Stimulated activated naive CD4-positive, alpha-beta T cell (primary cell): Measurements from ENCODE around the gene TMPRSS9.

Experiments
- DNase-seq, 6 experiments: peaks; one replicate each; lab custom pipeline; 2025; lab: John Stamatoyannopoulos, UW

The TMPRSS9 gene

DNA sequence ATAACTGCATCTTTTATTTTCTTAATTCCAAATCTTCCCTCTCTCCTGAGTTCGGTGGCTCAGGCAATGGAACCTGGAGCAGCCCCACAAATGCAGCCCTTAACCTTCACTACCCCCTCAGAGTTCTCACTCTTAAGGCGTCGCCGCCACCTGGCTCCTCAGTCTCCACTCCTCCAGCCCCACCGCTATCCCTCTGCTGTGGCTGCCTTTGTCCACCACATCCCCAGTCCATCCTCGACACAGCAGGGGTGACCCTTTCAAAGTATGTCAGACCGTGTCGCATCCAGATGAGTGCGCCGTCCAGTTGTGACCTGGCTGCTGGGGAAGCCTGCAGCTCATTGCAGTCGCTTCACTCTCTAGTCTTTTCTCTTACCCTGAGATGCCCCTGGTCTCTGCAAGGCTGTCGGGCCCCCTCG, 30.6 kb upstream of the TMPRSS9 start:
- DNase-seq, result no peak

- DNase-seq, result no peak
Measured at GRCh38 chr19:2330255-2330631, 29.8 kb upstream of the TMPRSS9 start.

- no peak for DNase-seq
Measured at GRCh38 chr19:2330632-2331284, 29.3 kb upstream of the TMPRSS9 start.

DNA sequence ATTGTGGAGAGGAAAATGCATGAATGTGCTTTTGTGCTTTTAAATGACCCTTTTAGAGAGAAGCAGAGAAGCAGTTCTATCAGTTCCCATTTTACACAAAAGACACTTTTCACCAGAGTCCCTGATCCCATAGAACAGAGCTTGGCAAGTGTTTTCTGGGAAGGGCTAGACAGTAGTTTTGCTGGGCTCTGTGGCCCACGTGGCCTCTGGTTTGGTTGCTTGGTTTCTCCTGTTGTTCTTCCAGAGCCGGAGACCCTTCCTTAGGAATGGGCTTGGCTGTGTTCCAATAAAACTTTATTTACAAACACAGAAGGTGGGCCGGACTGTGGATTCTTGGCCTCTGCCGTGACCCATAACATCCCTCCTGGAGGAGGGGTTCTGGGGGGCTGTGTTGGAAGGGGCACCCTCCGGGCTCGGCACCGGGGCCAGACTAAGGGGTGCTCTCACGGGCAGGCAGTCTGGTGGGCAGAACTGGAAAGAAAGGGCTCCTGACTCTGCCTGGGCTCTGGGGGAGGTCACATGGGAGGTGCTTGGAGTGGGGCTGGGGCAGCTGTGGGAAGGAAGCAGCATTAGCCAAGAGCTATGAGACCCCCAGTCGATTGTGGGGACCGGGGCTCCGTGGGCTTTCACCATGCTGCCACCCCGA, 28.3 kb upstream of the TMPRSS9 start:
- DNase-seq, result no peak

DNA sequence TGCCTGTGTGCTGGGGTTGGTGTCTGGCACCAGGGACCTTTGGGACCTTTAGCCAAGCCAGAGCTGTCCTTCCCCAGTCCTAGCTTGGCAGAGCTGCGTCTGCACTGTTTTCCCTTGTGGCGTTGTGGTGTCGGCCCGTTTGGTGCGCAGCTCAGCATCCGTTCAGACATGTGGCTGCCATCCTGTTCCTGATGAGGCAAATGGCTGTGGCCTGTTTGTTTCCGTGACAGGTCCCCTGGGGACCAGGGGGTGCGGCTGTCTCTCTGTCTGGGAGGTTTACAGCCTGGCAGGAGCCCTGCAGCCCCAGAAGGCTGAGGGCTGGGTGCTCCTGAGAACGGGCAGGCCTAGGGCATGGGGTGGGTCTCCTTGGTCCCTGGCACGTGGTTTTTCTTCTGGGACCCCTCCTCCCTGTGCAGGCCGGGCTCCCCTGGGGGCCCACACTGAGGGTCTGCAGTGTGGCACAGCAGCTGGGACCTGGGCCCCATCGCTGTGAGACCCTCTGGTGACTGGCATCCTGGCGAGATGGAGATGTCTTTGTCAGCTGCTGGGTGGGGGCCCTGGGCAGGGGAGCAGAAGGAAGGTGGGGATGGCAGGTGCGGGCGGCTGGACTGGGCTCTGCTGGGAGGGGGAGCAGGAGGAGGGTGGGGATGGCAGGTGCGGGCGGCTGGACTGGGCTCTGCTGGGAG, 27.6 kb upstream of the TMPRSS9 start:
- peak; percentile 46 to 79 (median 64) for DNase-seq

GRCh38 chr19:2333027-2333806, 26.8 kb upstream of the TMPRSS9 start:
- DNase-seq, result no peak

DNA sequence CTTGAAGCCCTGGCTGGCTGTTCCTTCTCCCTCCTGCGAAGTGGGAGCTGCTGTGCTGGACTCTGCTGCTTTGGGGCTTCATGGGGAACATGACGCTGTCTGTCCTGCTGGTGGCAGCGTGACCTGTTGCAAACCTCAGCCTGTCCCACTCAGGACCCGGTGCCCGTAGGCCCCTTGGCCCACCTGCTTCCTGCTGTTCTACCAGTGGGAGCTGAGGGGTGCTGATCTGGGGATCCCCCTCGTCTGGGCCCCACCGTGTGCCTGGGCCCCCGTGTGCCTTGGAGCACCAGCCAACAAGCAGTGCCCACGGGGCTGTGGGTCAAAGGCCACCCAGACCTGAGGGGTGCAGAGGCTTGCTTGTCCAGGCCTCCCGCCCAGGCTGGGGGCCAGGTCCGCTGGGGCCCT, 26.3 kb upstream of the TMPRSS9 start:
- DNase-seq, result no peak

GRCh38 chr19:2334426-2334825, 25.6 kb upstream of the TMPRSS9 start:
- no peak for DNase-seq

DNA sequence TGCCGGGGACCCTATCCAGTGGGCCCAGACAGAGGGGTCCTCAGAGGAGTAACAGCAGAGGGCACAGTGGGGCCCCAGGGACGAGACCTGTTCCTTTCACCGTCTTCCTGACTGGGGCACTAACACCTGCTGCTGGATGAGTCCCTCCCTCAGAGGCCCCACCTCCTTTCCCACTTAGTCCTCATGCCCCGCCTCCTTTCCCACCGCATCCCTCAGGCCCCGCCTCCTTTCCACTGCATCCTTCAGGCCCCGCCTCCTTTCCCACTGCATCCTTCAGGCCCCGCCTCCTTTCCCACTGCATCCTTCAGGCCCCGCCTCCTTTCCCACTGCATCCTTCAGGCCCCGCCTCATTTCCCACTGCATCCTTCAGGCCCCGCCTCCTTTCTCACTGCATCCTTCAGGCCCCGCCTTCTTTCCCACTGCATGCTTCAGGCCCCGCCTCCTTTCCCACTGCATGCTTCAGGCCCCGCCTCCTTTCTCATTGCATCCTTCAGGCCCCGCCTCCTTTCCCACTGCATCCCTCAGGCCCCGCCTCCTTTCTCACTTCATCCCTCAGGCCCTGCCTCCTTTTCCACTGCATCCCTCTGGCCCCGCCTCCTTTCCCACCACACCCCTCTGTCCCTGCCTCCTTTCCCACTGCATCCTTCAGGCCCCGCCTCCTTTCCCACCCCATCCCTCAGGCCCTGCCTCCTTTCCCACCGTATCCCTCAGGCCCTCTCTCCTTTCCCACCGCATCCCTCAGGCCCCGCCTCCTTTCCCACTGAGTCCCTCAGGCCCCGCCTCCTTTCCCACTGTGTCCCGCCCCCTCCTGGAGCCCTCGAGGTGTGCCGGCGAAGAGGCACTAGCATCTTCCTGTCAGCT, 24.8 kb upstream of the TMPRSS9 start:
- peak in 5 of 6 experiments; percentile 21 to 44 (median 28) for DNase-seq

DNA sequence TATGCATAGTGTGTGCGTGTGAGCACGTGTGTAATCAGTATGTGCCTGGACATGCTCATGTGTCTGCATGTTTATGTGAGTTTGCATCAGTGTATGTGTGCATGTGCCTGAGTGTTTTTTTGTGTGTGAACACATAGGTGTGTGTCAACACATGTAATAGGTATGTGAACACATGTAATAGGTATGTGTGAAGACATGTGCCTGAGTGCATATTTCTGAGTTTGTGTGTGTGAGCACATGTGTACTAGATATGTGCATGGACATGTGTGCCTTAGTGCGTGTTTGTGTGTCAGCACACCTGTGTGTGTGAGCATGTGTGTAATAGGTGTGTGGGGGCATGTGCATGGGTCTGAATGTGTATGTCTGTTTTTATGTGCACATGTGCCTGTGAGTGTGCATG, 24.2 kb upstream of the TMPRSS9 start:
- no peak for DNase-seq

GRCh38 chr19:2336528-2337328, 23.3 kb upstream of the TMPRSS9 start:
- DNase-seq, result no peak

DNA sequence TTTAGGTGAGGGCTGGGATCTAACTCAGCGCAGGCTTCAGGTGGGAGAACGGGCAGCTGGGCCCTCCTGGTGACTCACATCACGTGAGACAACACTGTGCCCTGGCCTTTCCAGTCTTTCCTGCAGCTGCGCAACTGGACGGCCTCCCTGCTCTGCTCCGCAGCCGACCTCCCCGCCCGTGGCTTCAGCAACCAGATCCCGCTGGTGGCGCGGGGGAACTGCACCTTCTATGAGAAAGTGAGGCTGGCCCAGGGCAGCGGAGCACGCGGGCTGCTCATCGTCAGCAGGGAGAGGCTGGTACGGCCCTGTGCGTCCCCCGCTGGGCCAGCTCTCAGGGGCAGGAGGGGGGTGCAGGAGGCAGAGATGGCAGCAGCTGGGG, 22.7 kb upstream of the TMPRSS9 start:
- no peak for DNase-seq

- DNase-seq, result no peak
Measured at GRCh38 chr19:2338055-2338615, 21.9 kb upstream of the TMPRSS9 start.

DNA sequence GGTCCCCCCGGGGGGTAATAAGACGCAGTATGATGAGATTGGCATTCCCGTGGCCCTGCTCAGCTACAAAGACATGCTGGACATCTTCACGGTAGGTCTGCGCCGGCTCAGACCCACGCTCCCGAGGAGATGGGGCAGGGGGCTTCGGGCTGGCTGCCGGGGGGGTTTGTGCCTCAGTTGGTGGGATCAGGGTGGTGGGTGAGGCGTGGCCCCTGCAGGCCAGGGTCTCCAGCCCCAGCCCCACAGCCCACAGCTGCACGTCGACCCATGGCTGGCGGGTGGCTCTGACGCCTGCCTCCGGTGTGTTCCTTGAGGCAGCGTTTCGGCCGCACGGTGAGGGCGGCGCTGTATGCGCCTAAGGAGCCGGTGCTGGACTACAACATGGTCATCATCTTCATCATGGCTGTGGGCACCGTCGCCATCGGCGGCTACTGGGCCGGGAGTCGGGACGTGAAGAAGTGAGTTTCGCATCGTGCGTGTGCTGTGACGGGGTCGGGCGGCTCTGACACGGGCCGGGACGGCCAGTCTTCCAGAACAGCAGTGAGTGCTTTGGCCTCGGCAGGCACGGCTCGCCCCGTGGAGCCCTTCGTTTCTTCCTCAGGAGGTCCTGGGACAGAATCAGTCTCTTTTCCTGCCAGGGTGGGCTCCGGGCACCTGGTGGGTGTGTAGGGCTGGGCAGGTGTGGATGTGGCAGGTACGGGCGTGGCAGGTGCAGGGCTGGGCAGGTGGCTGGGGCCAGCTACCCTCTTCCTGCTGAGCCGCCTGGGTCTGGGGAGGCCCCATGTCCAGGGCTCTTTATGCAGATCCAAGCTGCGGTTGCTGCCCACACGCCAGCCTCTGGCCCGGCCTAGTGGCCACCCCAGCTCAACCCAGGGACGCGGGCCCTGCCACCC, 21.1 kb upstream of the TMPRSS9 start:
- DNase-seq, result no peak

DNA sequence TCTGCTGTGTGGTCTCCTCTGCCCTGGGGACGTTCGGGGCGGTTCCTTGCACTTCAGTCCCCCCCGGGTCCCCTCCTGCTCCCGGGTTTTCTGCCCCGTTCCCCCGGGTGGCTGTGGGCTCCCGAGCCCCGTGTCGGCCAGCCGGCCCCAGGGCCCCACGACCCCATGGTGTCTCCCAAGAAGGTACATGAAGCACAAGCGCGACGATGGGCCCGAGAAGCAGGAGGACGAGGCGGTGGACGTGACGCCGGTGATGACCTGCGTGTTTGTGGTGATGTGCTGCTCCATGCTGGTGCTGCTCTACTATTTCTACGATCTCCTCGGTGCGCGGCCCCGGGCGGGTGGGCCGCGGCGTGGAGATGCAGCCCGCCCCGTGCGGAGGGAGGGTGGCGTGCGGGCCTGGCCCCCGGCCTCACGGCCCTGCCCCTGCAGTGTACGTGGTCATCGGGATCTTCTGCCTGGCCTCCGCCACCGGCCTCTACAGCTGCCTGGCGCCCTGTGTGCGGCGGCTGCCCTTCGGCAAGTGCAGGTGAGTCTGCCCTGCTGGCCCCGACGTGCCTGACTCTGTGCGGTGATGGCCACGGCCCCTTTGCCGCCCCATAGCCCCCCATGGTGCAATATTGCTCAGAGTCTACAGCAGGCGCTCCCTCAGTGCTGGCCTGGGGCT, 20.3 kb upstream of the TMPRSS9 start:
- no peak for DNase-seq

DNA sequence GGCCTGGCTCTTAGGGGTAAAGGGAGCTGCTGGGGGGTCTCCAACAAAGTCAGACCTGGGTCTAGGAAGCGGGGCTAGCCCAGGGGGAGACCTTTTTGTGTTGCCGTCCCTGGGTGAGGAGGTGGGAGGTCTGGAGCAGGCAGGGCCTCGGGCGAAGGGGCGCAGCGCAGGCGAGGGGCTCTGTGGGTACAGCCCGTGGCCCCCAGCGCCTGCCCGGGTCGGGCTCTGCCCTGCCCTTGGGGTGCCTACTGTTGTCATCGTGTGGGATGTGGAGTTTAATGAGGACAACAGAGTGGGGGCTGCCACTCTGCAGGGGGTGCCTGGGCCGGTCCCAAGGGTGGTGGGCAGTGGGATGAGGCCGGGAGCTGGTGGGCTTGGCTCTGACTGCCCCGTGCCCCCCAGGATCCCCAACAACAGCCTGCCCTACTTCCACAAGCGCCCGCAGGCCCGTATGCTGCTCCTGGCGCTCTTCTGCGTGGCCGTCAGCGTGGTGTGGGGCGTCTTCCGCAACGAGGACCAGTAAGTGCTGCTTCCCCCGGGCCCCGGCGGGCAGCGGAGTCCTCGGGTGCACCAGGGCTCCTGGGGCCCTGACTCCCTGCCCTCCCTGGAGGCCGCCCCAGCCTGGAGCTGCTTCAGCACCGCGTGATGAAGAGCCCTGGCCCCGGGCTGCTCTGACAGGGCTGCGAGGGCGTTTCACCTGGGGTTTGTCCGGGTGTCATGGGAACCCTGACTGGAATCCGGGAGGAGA, 19.4 kb upstream of the TMPRSS9 start:
- DNase-seq, result no peak

- DNase-seq, result no peak
Measured at GRCh38 chr19:2341244-2341751, 18.8 kb upstream of the TMPRSS9 start.

DNA sequence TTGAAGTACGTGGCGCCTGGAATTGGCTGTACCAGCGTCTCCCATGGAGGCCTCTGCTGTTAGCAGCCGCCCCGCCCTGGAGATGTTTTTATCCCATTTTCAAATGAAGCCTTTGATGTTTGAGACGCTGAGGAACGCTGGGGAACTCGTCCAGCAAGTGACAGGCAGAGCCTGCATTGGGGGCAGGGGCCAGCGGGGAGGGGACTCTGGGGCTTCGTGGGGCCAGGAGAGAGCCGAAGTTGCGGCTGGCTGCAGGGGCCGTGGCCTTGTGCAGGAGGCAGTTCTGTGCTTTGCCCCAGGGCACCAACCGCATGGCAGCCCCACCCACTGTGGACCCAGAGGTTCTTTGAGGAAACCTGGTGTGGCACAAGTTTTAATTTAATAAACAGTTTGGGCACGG, 18.1 kb upstream of the TMPRSS9 start:
- no peak for DNase-seq
